HepG2 (cell line): ENCODE data around the gene IGFBP5. TPM values are rescaled to one million over a fixed set of nuclear protein-coding genes. Genes with fewer than 3 reads are reported as not detected.
A peak's percentile ranks its signal among the peaks of the same experiment; 100 is the strongest.

Experiments
- ATF2 ChIP-seq: sonication (generic); formaldehyde crosslinking; IDR thresholded peaks from 2 replicates; pipeline ENCODE4 v1.4.0; 2020; ENCODE audit warnings: missing genetic modification reagents
- FOXA3 ChIP-seq: IDR thresholded peaks from 2 replicates; pipeline ENCODE4 v1.6.1; 2016; ENCODE audit warnings: missing genetic modification reagents, missing compliant biosample characterization
- HOXD1 ChIP-seq: sonication (generic); formaldehyde crosslinking; IDR thresholded peaks from 2 replicates; pipeline ENCODE4 v1.5.0; 2020; ENCODE audit warnings: missing genetic modification reagents
- MIXL1 ChIP-seq: IDR thresholded peaks from 2 replicates; pipeline ENCODE4 v1.6.1; 2016
- MYNN ChIP-seq: sonication (generic); formaldehyde crosslinking; IDR thresholded peaks from 2 replicates; pipeline ENCODE4 v1.4.0; 2020; ENCODE audit warnings: mild to moderate bottlenecking, low read depth, missing genetic modification reagents
- RAD21 ChIP-seq: fragments of 450-650 bp; formaldehyde crosslinking; IDR thresholded peaks from 2 replicates; pipeline ENCODE4 v1.5.0; 2020; ENCODE audit warnings: mild to moderate bottlenecking
- TEAD2 ChIP-seq: sonication (generic); formaldehyde crosslinking; IDR thresholded peaks from 2 replicates; pipeline ENCODE4 v1.9.0; 2021; ENCODE audit warnings: missing genetic modification reagents
- ZBTB20 ChIP-seq: sonication (generic); formaldehyde crosslinking; IDR thresholded peaks from 2 replicates; pipeline ENCODE4 v1.8.1; 2023; ENCODE audit warnings: missing genetic modification reagents, low read depth, mild to moderate bottlenecking, borderline replicate concordance
- ZFP36 ChIP-seq: fragments of 150-350 bp; IDR thresholded peaks from 2 replicates; pipeline ENCODE4 v1.6.1; 2018; ENCODE audit warnings: borderline replicate concordance, low read length, low read depth; ENCODE audit not compliant: partially characterized antibody
- ZNF205 ChIP-seq: IDR thresholded peaks from 2 replicates; pipeline ENCODE4 v1.6.1; 2018; ENCODE audit warnings: missing biosample characterization, missing genetic modification reagents
- ZNF570 ChIP-seq: sonication (generic); formaldehyde crosslinking; IDR thresholded peaks from 2 replicates; pipeline ENCODE4 v1.4.0; 2020; ENCODE audit warnings: mild to moderate bottlenecking, missing genetic modification reagents, borderline replicate concordance
- ZNF75D ChIP-seq: sonication (generic); formaldehyde crosslinking; IDR thresholded peaks from 2 replicates; pipeline ENCODE4 v1.8.1; 2023; ENCODE audit warnings: missing genetic modification reagents, mild to moderate bottlenecking, borderline replicate concordance
- ZNF761 ChIP-seq: sonication (generic); formaldehyde crosslinking; conservative IDR thresholded peaks from 2 replicates; pipeline ENCODE4 v1.4.0; 2020; ENCODE audit warnings: mild to moderate bottlenecking, missing genetic modification reagents
- ZSCAN31 ChIP-seq: sonication (generic); formaldehyde crosslinking; IDR thresholded peaks from 2 replicates; pipeline ENCODE4 v1.5.0; 2020; ENCODE audit warnings: low read depth, mild to moderate bottlenecking, missing genetic modification reagents
- polyA plus RNA-seq, 8 experiments: library from polyadenylated mRNA; depleted of rRNA in 3 of 8; stranded (reverse) in 7 of 8; unstranded in 1 of 8; fragments of >200 nt; fragmentation: Illumina TruSeq in 4 of 8; extraction: Trizol in 4 of 8; gene quantifications; 2 replicates each; pipeline versions ENCODE4 v1.2.1 to v1.2.3, GENCODE V29; 2011 to 2016; ENCODE audit warnings: low read depth in 4 of 8, missing spikeins in 1 of 8, mixed read lengths in 1 of 8; ENCODE audit not compliant: insufficient read depth in 1 of 8
- total RNA-seq, 5 experiments: library from RNA; depleted of rRNA; stranded (reverse); fragments of >200 nt; fragmentation: Illumina TruSeq; extraction: Trizol; gene quantifications; 2 replicates each; pipeline ENCODE4 v1.2.3, GENCODE V29; 2016; ENCODE audit warnings: low read depth in 1 of 5
- TF ChIP-seq, protein P1 (sequence below): sonication (generic); formaldehyde crosslinking; IDR thresholded peaks from 2 replicates; pipeline ENCODE4 v1.4.0; 2020; ENCODE audit warnings: missing genetic modification reagents
- TF ChIP-seq, protein P2 (sequence below): sonication (generic); formaldehyde crosslinking; IDR thresholded peaks from 2 replicates; pipeline ENCODE4 v1.4.0; 2020; ENCODE audit warnings: missing genetic modification reagents
- TF ChIP-seq, protein P3 (sequence below): sonication (generic); formaldehyde crosslinking; IDR thresholded peaks from 2 replicates; pipeline ENCODE4 v1.4.0; 2020; ENCODE audit warnings: missing genetic modification reagents, borderline replicate concordance
- TF ChIP-seq, protein P4 (sequence below): sonication (generic); formaldehyde crosslinking; IDR thresholded peaks from 2 replicates; pipeline ENCODE4 v1.4.0; 2020; ENCODE audit warnings: mild to moderate bottlenecking, low read depth, missing genetic modification reagents

The IGFBP5 gene
- total and polyA plus RNA-seq, 2 of the 13 experiments (the other 11 are each of a cell fraction or from before 2014, with no cell fraction given): 0.15 TPM; not detected in 1

DNA sequence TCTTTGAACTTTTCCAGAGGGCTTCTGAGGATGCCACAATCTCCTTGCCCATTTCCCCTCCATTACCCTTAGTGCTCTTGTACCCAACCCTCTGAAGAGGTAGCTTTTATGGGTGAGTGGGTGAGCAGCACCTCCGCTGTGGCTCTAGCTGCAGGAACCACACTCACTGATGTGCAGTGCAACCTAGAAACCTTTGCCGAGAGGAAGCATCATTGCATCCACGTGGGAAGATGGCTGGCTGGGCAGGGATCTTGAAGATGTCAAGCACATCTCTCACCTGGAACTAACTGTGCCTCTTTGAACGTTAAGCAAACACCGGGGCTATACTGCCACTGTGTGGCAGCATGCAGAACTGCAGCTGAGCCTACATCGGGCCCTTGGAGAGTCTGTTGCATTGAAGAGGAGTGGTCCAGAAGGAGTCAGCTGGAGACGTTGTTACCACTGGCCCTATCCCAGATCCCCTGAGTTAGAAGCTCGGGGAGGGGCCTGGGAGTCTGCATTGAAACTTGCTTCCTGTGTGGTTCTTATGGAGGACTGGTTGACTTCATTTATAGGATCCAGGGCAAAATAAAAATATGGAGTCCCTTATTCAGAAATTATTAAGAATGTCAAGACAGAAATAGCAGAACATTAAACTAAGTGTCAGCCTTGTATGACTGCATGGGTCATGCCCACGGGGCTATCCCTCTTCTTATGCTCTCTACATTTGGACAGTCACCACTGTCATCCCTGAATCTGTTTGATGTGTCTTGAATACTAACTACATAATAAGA, 28.7 kb downstream of the IGFBP5 start (continued):
- TF ChIP-seq, protein P1, sequence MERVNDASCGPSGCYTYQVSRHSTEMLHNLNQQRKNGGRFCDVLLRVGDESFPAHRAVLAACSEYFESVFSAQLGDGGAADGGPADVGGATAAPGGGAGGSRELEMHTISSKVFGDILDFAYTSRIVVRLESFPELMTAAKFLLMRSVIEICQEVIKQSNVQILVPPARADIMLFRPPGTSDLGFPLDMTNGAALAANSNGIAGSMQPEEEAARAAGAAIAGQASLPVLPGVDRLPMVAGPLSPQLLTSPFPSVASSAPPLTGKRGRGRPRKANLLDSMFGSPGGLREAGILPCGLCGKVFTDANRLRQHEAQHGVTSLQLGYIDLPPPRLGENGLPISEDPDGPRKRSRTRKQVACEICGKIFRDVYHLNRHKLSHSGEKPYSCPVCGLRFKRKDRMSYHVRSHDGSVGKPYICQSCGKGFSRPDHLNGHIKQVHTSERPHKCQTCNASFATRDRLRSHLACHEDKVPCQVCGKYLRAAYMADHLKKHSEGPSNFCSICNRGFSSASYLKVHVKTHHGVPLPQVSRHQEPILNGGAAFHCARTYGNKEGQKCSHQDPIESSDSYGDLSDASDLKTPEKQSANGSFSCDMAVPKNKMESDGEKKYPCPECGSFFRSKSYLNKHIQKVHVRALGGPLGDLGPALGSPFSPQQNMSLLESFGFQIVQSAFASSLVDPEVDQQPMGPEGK (CRISPR knock-in tag): no peak
- TF ChIP-seq ZNF205 (peak; percentile 50; the same call in 1 of the 2 replicates), RAD21 (CRISPR knock-in tag) (peak; percentile 98), MYNN (CRISPR knock-in tag) (0 out of 2 replicates have a peak, but pooled peaks have one; percentile 43), ZFP36 (no peak), ZNF75D (CRISPR knock-in tag) (no peak), MIXL1 (CRISPR knock-in tag) (0 out of 2 replicates have a peak, but pooled peaks have one; percentile 16), ZSCAN31 (CRISPR knock-in tag) (peak; percentile 64; the same call in 1 of the 2 replicates), ATF2 (peak; percentile 59; the same call in 1 of the 2 replicates), ZNF761 (CRISPR knock-in tag) (no peak), FOXA3 (CRISPR knock-in tag) (peak; percentile 55; the same call in 1 of the 2 replicates), ZBTB20 (CRISPR knock-in tag) (no peak), ZNF570 (CRISPR knock-in tag) (no peak), HOXD1 (CRISPR knock-in tag) (0 out of 2 replicates have a peak, but pooled peaks have one; percentile 40), TEAD2 (CRISPR knock-in tag) (0 out of 2 replicates have a peak, but pooled peaks have one; percentile 12)
- TF ChIP-seq, protein P2, sequence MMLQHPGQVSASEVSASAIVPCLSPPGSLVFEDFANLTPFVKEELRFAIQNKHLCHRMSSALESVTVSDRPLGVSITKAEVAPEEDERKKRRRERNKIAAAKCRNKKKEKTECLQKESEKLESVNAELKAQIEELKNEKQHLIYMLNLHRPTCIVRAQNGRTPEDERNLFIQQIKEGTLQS (CRISPR knock-in tag): 0 out of 2 replicates have a peak, but pooled peaks have one; percentile 16
- TF ChIP-seq, protein P3, sequence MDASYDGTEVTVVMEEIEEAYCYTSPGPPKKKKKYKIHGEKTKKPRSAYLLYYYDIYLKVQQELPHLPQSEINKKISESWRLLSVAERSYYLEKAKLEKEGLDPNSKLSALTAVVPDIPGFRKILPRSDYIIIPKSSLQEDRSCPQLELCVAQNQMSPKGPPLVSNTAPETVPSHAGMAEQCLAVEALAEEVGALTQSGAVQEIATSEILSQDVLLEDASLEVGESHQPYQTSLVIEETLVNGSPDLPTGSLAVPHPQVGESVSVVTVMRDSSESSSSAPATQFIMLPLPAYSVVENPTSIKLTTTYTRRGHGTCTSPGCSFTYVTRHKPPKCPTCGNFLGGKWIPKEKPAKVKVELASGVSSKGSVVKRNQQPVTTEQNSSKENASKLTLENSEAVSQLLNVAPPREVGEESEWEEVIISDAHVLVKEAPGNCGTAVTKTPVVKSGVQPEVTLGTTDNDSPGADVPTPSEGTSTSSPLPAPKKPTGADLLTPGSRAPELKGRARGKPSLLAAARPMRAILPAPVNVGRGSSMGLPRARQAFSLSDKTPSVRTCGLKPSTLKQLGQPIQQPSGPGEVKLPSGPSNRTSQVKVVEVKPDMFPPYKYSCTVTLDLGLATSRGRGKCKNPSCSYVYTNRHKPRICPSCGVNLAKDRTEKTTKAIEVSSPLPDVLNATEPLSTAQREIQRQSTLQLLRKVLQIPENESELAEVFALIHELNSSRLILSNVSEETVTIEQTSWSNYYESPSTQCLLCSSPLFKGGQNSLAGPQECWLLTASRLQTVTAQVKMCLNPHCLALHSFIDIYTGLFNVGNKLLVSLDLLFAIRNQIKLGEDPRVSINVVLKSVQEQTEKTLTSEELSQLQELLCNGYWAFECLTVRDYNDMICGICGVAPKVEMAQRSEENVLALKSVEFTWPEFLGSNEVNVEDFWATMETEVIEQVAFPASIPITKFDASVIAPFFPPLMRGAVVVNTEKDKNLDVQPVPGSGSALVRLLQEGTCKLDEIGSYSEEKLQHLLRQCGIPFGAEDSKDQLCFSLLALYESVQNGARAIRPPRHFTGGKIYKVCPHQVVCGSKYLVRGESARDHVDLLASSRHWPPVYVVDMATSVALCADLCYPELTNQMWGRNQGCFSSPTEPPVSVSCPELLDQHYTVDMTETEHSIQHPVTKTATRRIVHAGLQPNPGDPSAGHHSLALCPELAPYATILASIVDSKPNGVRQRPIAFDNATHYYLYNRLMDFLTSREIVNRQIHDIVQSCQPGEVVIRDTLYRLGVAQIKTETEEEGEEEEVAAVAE (CRISPR knock-in tag): peak; percentile 72; the same call in 1 of the 2 replicates
- TF ChIP-seq, protein P4, sequence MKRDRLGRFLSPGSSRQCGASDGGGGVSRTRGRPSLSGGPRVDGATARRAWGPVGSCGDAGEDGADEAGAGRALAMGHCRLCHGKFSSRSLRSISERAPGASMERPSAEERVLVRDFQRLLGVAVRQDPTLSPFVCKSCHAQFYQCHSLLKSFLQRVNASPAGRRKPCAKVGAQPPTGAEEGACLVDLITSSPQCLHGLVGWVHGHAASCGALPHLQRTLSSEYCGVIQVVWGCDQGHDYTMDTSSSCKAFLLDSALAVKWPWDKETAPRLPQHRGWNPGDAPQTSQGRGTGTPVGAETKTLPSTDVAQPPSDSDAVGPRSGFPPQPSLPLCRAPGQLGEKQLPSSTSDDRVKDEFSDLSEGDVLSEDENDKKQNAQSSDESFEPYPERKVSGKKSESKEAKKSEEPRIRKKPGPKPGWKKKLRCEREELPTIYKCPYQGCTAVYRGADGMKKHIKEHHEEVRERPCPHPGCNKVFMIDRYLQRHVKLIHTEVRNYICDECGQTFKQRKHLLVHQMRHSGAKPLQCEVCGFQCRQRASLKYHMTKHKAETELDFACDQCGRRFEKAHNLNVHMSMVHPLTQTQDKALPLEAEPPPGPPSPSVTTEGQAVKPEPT (CRISPR knock-in tag): peak; percentile 54; the same call in 1 of the 2 replicates
